ENCODE measurements around the gene NRP1.

The NRP1 gene

DNA sequence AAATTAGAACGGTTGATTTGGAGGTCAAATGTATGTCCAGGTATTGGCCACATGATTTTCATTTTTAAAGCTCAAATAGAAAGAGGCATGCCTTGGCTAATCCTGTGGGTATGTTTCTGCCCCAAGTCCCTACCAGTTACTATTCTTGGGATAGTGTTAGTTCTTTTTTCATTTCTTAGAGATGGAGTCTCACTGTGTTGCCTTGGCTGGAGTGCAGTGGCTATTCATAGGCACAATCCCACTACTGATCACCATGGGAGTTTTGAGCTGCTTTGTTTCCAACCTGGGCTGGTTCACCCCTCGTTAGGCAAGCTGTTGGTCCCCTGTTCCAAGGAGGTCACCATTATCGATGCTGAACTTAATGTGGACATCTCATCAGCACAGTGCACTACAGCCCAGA is 46.3 kb downstream of the NRP1 start:
- no peak for DNase-seq

DNA sequence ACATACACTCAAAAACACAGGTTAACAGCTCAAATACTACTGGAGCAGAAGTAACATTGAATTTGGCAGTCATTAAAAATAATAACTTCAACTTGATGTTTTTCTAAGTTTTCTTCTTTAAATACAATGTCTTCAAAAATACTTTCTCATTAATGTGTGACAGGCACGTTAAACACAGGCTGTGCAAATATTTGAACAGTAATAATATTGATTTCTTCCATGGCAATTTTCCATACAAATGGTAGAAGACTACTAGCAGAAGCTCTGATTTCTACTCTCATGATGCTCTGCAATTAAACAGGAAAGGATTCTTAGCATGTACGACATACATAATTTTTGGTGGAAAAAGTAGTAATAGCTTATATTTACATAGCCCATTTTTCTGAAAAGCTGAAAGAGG is 47.4 kb downstream of the NRP1 start:
- no peak for DNase-seq

DNA sequence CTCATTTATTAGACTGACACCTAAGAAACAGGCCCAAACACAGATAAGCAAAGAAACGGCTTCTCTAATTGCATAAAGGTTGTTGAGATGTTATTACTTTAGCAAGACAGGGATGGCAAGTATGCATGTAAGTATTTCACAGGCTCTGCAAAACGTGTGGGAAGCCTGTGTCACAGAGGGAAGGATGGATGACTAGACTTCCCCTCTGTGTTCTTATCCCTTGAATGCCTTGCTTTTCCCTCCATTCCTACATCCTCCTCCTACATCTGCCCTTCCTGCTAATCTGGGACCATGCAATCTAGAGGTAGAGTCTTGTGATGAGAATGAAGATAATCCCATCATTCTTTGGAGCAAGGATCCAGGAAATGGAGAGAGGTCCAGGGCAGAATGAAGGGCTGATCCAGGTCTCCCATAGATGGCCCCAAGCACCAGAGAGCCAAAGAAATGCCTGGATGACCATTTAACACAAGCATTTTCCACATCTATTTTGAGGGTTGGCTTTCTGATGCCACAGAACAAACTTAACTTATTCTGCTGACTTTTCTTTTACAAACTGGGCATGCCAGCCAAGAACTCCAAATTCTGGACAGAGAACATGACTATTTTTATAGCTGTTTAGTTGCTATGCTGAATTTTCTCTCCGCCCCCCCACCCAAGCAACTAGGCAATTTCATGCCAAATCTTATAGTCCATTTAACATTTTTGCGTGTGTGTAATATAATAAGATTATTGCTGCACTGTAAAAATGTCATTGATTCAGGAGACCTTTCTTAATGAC is 48.1 kb downstream of the NRP1 start:
- no peak for DNase-seq

DNA sequence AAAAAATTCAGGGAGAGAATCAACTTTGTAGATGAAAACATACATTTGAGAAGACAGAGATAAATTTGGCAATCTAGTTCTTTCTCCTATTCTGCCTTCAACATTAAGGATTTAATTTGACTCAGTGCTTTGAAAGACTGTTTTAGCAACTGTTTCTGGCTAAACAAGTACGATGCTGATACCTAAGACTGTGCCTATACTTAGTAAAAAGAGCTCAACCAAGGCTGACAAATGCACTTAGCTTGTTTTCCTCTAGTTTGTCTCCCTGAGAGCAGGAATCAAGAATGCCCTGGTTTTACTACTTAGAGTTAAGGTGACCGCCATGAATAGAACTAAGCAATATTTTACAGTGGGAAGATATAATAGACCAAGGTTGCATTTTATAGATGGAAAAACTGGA is 49.5 kb downstream of the NRP1 start:
- DNase-seq = no peak

DNA sequence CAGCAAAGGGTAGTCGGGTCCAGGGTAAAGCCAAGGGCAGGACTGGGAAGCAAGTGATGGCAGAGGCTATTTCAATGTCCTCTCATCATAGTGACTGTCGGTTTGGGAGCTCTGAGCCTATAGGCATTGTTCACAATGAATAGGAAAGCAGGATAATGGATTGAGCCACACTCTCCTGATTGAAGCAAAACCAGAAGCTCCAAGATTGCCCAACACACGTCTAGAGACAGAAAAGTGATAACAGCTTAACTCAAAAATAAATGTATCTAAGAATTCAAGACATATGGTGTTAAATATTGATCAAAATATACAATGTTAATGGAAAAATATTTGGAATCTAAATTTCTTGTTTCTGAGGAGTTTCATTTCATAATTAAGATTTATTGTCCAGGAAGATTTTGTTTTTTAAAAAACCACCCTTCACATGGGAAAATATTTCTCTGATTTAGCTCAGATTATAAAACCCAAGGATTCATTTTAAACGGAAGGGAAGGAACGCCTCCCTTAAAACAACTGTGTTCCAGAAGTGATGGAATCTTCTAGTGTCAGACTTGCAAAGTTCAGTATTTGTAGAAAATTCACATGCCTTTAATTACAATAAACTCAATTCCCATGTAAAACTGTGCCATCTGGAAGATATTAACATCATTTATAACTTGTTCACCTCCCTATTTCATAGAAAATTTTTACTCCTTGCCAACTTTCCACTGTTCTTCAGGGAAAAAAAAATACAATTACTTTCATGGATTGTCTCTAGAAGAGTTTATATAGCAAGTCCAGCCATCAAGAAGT is 54.5 kb downstream of the NRP1 start:
- DNase-seq = no peak

DNA sequence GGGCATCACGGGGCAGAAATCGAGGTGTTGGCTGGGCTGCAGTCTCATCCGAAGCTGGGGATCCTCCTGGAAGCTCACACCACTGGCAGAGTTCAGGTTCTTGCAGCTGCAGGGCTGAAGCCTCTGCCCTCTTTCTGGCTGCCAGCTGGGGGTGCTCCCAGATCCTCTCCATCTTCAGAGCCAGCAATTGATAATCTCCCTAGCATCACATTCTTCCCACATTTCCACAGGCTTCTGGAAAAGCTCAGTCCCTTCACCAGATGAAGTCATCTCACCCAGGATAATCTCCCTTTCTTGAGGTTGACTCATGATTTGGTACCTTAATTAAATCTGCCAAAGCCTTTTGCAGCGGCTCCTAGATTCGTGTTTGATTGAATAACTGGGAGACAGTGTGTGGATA is 55.2 kb downstream of the NRP1 start:
- no peak for DNase-seq

DNA sequence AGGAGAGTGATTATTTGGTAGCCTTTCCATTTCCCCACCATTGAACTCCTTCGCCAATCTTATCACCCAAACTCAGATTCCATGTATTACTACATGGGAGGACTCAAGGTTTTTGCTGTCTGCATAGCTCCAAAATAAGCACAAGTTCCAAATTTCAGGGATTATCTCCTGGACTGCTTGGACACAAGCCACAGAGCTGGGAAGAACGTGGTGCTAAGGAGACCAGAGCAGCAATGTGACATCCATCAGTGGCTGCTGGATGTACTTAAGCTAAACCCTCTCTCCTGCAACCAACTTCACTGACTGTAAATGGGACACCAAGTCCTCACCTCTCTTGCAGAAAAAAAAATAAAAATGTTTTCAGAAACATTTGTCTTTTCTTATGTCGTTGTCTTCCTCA is 56.3 kb downstream of the NRP1 start:
- no peak for DNase-seq

DNA sequence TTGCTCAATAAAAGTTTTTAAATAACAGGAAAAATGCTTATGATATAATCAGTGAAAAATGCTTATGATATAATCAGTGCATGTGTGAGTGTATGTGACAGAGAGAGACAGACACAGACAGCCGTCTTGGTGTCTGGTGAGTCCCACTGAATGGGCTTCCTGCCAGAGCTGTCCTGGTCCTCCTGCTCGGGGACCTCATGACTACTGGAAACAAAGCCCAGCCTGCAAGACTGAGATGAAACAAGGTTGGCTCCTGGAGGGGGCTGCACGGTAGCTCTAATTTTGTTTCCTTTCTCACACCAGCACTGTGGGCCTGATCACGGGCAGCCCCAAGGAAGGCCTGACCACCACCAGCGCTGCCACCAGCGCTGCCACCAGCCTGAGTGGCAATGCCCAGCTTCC is 57.3 kb downstream of the NRP1 start:
- DNase-seq = peak; percentile 64

DNA sequence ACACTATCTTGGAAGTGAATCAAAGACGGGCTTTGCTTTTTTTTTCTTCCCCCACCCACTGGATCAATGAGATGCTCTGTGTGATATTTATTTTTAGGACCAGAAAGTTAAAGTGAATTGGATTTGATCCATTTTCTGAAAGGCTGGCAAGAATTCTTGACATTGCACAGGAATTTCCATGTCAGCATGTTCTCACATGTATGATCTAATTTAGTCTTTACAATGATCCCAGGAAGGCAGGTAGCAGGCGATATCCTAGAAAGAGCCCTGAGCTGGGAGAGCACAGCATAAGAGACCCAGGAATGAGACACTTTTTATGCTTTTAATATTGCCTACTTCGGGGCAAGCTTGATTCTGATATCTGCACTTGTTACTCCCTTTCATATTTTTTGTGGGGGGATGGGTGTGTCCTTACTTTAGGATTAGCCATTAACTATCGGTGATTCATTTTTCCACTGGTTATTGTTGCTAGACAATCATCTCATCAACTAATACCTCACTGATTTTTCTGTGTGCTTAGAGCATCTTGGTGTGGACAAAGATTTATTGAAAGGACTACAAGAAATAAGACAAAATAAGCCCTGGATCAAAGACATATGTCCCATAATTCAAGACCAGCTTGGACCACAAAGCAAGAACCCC is 58.1 kb downstream of the NRP1 start:
- DNase-seq = no peak

DNA sequence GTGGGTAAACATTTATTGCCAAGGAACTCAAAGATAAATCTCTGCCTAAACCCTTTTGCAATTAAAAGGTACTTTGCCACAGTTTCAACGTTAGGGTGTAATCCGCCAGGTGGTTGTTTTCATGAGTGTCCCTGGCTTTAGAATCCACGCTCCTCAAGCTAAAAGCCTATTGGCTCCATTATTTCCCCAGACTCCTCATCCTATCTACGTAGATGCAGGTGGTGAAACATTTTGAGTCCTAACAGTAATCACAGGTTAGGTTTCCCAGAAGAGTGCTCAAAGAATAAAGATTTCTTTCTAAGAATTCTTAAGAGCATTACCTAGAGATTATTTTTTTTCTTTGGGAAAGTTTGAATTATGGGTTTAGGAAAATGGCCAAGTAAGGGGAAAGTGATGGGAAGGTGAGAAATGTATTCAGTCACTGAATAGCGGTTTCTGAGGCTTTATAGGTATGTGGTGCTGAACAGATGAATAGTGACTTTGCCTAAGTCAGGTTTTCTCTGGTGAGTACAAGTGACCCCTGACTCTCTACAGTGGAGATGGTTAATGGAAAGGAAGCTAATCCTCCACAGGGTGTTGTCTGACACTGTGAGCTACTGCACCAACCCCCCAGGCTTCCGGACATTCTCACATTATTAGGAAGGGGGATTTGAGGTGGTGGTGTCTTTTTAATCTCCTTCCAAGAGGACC is 60.2 kb downstream of the NRP1 start:
- DNase-seq = no peak

DNA sequence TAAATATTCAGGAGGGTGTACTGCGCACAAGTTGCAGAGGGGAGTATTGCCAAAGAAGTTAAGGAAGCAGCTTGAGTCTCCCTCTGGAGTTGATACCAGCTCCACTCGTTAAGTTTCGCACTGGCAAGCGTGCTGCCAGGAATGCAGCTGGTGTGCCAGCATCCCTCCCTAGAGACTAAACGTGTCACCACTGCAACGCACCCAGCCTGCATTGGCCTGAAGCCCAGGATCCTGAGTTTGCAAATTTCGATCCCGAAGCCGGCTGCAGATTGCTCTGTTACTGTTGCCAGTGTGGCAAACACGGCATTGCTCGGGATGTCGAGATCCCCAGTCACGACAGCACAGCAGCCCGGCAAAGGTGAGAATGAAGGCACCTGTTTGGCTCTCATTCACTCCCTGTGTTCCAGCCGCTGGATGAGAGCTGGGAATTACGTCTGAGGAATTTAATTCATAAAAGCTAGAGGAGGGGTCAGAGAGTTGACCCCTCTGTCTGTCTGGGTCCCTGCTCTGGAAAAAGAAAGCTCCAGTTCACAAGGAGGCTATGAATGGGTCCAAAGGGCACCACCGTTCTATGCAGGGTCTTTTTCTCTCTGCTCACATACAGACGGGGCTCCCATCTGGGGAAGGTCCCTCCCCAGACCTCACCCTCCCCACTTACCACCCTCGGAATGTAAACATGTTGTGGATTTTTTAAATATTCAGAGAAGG is 61.0 kb downstream of the NRP1 start:
- peak; percentile 69 for DNase-seq

DNA sequence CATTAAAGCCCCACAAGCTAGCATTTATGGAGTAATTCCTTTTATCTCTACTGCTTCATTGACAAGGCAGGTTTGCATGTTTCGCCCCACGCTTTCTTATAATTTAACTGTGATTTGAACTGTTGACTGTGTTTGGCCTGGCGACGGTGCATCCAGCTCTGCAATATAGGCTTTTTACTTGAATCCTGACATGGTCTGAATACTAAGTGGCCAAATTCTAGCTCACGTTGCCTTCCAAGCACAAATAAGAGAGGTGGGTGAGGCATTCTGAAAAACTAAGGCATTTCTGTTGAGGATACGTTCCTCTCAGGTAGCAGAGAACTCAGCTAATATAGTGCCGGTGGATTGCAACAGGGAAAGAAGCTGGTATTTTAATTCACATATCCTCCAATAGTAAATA is 61.8 kb downstream of the NRP1 start:
- DNase-seq = no peak

DNA sequence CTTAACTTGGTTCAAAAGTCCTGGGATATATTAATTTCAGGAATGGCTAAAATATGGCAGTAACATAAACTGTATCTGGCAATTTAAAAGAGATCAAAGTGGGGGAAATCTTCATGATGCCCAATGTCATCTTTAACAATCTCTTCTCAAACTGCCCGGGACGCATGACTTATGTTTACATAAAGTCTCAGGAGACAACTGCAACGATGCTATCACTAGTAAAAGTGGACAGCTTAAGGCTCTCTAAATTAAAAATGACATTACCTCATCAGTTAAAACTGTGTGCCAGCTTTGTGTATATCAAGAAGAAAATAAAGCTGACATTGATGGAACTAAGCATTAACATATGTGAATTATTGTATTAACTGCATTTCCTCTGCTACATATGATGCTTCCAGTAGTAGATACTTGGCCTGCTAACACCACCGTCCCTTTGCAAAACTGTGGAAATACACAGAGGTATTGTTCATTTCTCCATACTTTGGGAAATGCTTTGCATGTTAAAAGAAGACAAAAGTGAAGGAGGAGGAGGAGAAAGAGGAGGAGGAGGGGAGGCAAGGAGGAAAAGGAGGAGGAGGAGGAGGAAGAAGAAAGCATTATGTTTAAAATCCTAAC is 62.4 kb downstream of the NRP1 start:
- DNase-seq = no peak

DNA sequence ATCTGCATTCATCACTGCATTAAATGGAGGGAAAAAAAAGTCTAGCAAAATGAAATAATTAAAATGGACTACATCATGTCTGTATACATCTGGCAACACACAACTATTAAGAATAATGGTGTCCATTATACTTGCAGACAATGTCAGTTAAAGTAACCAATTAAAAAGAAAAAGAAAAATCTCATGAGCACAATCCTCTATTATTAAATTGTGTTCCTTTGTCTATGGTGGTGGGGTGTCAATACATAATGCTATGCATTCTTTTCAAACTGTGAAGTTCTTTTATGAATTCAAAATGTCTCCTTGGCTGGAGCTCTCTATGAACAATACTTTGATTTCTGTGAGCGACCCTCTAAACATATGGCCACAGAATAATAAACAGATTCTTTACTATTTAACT is 63.5 kb downstream of the NRP1 start:
- DNase-seq = no peak

DNA sequence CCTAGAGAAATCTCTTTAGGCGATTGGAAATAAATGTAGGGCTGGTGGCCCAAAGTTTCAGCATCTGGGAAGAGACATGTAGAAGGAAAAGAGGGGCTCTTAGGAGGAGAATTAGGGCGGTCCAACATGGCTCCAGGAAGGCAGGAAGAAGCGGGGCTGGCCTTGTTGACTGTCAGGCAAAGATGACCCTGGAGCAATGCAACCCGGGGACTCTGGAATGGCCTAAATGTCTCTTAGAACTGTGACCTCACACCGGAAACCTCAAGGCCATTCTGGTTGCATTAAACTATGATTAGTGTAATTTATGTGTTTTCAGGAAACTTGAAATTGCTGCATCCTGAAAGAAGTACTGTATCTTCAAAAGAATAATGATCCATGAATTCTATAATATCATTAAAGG is 66.8 kb downstream of the NRP1 start:
- no peak for DNase-seq

DNA sequence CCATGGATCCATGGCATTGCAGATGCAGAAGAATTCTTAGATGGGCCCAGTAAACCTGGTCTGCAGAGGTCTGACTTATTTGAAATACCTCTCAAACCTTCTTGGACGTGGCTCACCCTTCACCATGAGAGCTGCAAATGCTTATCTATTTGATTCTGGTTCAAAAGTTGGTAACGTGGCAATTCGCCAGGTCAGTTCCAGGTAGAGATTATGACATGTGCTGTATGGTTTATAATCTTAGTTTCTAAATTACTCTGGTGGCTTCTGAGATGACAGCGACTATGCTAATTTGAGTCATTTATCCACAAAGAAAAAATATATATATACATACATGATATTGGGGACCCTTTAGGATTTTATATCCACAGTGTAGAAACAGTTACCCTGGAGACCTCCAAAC is 68.8 kb downstream of the NRP1 start:
- DNase-seq = no peak

DNA sequence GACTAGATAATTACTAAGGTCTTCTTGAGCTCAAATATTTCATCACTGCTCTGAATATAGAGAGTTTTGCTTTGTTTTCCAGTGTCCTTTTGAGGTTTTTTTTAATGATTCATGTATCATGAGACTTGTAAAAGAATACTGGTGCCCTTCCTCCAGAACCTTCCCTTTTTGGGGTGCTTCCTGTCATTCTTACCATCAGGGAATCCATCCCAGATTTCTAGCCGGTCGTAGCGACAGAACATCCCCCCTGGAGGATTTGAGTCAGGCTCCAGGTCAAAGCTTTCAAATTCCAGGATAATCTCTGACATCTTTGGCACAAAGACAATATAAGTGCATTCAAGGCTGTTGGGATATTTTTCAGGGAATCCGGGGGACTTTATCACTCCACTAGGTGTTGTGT is 71.0 kb downstream of the NRP1 start:
- DNase-seq = no peak

DNA sequence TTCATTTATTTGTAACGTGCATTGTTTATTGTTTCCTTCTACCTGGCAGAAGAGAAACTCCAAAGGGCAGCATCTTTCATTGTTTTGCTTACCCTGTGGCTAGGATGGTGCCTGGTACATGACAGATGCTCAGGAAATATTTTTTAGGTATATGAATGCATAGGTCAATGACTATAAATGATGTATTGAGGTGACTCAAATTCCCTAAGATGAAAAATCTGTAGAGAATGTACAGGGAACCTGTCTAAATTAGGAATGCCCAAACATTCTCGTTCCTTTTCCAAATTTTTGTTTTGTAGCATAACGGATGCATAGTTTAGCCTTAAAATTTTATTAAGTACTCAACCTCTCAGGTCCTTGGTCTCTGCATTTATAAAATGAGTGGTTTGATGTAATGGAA is 71.6 kb downstream of the NRP1 start:
- no peak for DNase-seq

DNA sequence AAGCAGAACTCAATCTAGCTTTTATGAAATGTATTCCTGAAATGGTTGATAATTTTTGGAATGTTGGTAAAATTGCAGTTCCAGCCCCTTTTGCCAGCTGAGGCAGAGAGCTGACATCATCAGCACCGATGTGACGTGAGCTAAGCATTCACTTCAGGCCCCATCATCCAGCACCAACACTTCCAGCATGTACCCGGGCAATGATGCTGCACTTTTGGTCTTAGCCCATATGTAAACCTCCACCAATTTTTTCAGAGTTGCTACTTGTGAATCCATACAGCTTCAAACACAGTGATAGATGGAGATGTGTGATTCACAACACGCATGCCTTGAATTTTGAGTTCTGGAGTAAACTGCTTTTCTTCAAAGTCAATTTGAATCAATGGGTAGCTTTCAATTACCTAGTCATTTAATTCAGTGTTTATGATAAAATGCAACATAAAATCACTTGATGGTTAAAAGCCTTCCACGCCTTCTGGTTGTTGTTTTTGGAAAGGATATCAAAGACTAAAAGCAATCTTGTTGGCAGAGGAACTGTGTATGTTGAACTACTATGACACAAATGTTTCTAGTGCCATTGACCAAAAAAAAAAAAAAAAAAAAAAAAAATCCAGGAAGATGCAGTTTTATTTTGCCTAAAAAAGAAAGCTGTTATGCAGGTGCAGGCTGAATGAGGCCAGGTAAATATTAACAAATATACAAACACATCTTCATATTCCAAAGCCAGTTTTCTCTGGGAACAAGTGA is 73.9 kb downstream of the NRP1 start:
- DNase-seq = no peak

DNA sequence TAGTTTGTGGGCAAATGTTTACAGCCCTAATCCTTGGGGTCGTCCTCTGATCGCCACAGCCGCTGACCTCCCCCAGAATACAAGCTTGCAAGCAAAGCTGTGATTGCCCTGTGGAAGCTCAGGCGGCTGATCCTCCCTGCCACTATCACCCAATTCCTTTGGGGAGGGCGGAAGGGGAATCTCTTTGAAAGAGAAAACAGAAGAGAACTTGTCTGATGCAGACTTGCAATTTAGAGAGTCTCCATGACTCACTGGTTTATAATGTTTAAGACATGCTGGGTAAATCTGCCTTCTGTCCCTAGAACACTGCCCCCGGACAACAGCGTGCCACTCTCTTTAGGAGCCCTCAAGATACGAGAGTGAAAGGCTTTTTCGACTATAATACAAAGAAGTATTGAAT is 75.5 kb downstream of the NRP1 start:
- DNase-seq = no peak

DNA sequence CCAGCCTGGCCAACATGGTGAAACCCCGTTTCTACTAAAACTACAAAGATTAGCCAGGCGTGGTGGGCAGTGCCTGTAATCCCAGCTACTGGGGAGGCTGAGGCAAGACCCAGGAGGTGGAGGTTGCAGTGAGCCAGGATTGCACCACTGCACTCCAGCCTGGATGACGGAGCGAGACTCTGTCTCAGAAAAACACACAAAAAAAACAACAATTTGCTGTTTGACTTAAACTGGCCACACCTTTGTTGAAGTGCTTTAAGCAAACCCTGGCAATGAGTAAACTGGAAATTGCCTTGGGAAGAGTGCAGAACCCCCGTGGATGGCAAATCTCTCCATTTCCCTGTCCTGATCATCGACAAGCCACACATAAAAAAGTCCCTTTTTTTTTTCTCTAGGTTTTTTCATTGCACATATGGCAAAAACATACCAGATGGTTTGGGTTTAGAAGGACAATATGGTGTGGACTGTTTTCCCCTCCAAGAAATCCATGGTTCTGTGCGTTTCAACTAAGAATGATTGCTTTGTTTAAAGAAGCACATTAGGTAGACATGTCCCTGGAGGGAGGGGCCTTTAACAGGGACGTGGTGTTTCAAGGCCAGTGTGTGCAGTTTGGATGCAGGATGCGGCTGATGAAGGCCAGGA is 76.9 kb downstream of the NRP1 start:
- no peak for DNase-seq

Data from right hindlimb (tissue), 1 donor.